Skeletal muscle tissue (tissue), 4 donors: ENCODE measurements around the gene ZFP36L1. TPM values are rescaled to one million over a fixed set of nuclear protein-coding genes. Genes with fewer than 3 reads are reported as not detected.
"Not testable (repeated sequence)": the region's sequence is repeated elsewhere in the genome, so short reads cannot be mapped to it uniquely, and the experiment has no call there.

ENCODE experiments used
- H3K27ac ChIP-seq: one replicate; pipeline ENCODE4 v1.7.0; 2013; ENCODE audit warnings: mild to moderate bottlenecking, low read depth, low read length, inconsistent platforms
- H3K27me3 ChIP-seq, 3 donors: one replicate each; pipeline ENCODE4 v1.7.0; 2013; ENCODE audit warnings: low read length in 3 of 3; ENCODE audit not compliant: control insufficient read depth in 3 of 3, insufficient read depth in 3 of 3
- H3K36me3 ChIP-seq, 3 donors: one replicate each; pipeline ENCODE4 v1.7.0; 2013; ENCODE audit warnings: low read length in 3 of 3; ENCODE audit not compliant: control insufficient read depth in 3 of 3, insufficient read depth in 3 of 3
- H3K4me1 ChIP-seq, 3 donors: one replicate each; pipeline ENCODE4 v1.7.0; 2013; ENCODE audit warnings: low read length in 3 of 3, mild to moderate bottlenecking in 3 of 3; ENCODE audit not compliant: control insufficient read depth in 3 of 3, insufficient read depth in 3 of 3
- H3K4me3 ChIP-seq, 3 donors: one replicate each; pipeline ENCODE4 v1.7.0; 2013; ENCODE audit warnings: low read length in 3 of 3
- H3K9ac ChIP-seq, 3 donors: one replicate each; pipeline ENCODE4 v1.7.0; 2013; ENCODE audit warnings: low read length in 3 of 3, mild to moderate bottlenecking in 3 of 3, moderate library complexity in 2 of 3, low read depth in 1 of 3
- H3K9me3 ChIP-seq, 3 donors: one replicate each; pipeline ENCODE4 v1.7.0; 2013; ENCODE audit warnings: low read length in 3 of 3; ENCODE audit not compliant: control insufficient read depth in 3 of 3
- total RNA-seq: library from RNA; depleted of rRNA; stranded (reverse); fragments of >200 nt; gene quantifications from one replicate; pipeline ENCODE4 v1.2.3, GENCODE V29; 2014
- donor health status: Osteomylitis.

Gene ZFP36L1
- total RNA-seq, 1 donor from 2014 or later: 27.7 TPM

DNA sequence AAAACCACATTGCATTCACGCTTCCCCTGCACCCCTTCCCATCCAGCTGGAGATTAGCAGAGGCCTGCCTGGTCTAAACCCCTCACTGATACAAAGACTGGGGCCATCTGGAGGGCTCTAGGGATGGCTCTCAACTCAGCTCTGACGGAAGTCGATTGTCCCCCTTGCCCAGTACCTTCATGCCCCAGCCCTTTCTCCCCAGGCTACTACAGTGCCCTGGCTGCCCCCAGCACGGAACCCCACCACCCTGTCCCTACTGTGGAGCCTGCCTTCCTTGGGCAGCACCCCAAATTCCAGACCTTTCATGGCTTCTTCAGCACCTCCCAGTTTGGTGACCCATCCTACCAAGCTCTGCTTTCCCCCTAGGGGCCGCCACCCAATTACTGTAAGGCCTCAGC lies 25.6 kb downstream of the ZFP36L1 start:
- H3K27ac ChIP-seq: no peak overlapping the region

DNA sequence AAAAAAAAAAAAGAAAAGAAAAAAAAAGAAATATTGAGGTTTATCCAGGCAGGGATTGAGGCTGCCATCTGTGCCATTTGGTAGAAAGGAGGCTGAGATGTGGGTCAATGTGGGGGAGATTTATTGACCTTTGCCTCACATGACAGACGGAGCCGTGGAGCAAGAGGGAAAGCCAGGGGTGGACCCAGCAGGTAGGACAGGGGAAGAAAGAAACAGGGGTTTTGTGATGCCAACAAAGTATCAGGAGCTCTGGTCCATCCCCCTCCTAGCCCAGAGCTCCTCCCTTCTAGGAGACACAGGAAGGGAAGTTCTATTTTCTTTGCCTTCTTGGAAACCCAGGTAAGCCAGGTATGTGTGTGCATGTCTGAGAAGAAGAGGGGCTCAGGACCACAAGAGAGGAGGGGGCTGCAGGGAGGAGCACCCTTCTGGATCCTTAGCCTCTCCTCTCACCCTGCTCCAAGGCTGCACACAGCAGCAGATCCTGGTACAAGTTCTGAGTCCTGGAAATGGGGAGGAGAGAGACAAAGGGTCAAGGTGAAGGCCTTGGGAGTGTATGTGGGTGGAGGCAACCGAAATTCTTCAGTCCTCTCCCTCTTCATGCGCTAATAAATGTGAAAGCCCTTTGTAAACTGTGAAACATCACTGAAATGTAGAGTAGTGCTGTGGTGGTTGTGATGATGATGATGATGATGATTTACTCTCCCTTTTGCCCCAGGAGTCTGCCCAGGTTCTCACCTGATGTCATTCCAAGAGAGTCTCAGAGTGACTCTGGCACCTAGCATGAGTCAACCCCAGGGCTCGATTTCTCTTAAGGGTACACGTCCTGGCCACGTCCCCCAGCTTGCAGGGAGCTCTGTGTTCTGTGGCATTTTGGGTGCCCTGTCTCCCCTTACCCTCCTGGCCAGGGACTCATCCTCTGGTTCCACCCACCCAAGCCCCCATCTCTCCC lies 26.3 kb downstream of the ZFP36L1 start:
- Histone ChIP-seq H3K27ac (no peak overlapping the region), H3K9me3 (no peaks in the 10 kb centered on the region), H3K4me1 (peaks cover 9 to 11% (median 11%) of the 10 kb centered on the region in 3 donors), H3K27me3 (no peaks in the 10 kb centered on the region), H3K36me3 (no peaks in the 10 kb centered on the region), H3K4me3 (no peak overlapping the region), H3K9ac (no peak overlapping the region)

More for the DNA sequence above, 25.6 kb downstream of the ZFP36L1 start:
- H3K9me3 ChIP-seq: no peaks in the 10 kb centered on the region
- no peak overlapping the region for H3K9ac ChIP-seq
- no peak overlapping the region for H3K4me3 ChIP-seq
- H3K27me3 ChIP-seq: no peaks in the 10 kb centered on the region
- peaks cover 9 to 10% (median 9%) of the 10 kb centered on the region in 3 donors for H3K4me1 ChIP-seq
- no peaks in the 10 kb centered on the region for H3K36me3 ChIP-seq

DNA sequence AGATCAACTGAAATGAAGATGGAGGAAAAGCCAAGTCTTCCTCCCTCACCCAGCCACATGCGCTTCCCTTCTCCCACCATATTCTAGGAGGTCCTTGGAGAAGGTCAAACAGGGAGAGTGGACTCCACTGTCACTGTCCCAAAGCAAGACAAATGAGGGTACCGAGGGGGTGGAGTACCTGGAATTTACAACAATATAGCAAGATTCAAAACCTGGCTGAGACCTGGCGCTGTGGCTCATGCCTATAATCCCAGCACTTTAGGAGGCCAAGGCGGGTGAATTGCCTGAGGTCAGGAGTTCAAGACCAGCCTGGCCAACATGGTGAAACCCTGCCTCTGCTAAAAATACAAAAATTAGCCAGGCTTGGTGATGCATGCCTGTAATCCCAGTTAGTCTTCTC lies 29.0 kb downstream of the ZFP36L1 start:
- H3K4me1 ChIP-seq: peaks cover 4 to 11% (median 11%) of the 10 kb centered on the region in 3 donors

DNA sequence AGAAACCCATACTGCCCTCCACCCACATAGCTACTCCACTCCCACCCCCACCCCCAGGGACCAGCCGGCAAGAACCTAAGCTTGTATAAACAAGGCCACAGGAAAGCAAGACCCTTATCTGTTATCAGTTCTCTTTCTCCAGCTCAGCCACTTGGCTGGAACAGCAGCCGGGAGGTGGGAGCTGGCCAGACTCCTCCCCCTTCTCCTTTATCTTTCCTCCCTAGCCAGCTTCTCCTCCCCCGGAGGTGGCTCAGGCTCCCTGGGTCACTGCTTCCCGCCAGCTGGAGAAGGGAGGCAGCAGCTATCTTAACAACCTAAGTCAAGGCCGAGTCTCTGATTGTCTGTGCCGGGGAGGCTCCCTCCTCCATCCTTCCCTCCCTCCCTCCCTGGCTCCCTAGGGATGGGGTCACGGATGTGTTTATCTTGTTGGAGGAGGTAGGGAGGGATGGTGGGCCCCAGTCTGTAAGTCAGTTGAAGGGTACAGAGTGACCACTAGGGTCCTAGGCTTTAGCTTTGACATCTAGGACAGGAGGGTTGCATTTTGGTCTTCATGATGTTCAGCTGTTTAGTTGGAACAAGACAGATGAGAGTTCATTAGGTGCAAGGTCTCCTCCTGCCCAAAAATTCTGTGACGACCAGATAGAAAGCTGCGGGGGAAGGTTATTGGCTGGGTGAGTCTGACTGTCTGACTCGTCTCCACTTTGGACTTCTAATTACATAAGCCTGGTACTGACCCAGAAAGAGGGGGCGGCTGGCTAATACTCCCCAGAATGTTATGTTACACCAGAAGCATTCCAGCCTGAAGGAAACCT lies 29.7 kb downstream of the ZFP36L1 start:
- H3K9me3 ChIP-seq: no peaks in the 10 kb centered on the region
- H3K27ac ChIP-seq: peak overlapping the region; percentile 64
- no peak overlapping the region for H3K9ac ChIP-seq
- no peaks in the 10 kb centered on the region for H3K36me3 ChIP-seq
- H3K4me1 ChIP-seq: peaks cover 9 to 16% (median 14%) of the 10 kb centered on the region in 3 donors
- no peaks in the 10 kb centered on the region for H3K27me3 ChIP-seq
- H3K4me3 ChIP-seq: no peak overlapping the region

More for the DNA sequence above, 29.0 kb downstream of the ZFP36L1 start:
- H3K36me3 ChIP-seq, H3K4me3 ChIP-seq, H3K9ac ChIP-seq, H3K9me3 ChIP-seq, H3K27me3 ChIP-seq: not testable (repeated sequence)
- H3K27ac ChIP-seq: peak overlapping the region; percentile 64

DNA sequence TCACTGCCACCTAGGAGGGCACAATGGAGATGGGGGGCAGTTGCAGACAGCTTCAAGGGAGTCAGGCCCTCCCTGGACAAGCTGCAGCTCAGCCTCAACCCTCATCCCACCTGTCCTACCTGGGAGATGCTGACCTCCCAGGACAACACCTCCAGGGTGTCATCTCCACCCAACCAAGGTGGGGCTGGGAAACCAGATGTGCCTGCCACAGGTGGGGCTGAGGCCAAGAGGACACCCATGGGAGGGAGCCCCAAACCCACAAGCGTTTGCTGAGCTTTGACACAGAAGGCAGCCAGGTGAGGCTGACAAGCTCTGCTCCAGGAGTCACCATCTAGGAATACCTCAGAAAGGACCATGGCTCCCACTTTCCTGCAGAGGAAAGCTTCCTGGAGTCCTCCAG lies 31.5 kb downstream of the ZFP36L1 start:
- H3K9me3 ChIP-seq: no peaks in the 10 kb centered on the region
- H3K27me3 ChIP-seq: no peaks in the 10 kb centered on the region
- H3K36me3 ChIP-seq: no peaks in the 10 kb centered on the region
- no peak overlapping the region for H3K27ac ChIP-seq
- peaks cover 26 to 32% (median 29%) of the 10 kb centered on the region in 3 donors for H3K4me1 ChIP-seq
- no peak overlapping the region for H3K9ac ChIP-seq
- H3K4me3 ChIP-seq: no peak overlapping the region

DNA sequence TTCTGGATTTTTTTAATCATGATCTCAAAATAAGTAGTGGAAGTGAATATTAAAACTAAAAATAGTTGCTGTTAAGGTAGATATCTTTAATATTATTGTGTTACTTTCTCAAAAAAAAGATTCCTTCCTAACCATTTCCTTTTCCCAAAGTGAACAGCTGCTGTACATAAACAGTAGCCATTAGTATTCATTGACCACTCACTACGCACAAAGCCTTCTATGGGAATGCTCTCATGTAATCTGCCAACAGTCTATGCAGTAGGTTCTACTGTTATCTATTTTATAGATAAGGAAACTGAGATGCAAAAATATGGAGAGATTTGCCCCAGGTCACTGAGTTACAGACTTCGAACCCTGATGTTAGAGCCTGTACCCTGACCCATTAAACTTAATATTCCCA lies 32.1 kb downstream of the ZFP36L1 start:
- Histone ChIP-seq H3K9ac (no peak overlapping the region), H3K4me3 (no peak overlapping the region), H3K4me1 (peaks cover 26 to 32% (median 31%) of the 10 kb centered on the region in 3 donors), H3K9me3 (no peaks in the 10 kb centered on the region), H3K27me3 (no peaks in the 10 kb centered on the region), H3K36me3 (no peaks in the 10 kb centered on the region), H3K27ac (no peak overlapping the region)

DNA sequence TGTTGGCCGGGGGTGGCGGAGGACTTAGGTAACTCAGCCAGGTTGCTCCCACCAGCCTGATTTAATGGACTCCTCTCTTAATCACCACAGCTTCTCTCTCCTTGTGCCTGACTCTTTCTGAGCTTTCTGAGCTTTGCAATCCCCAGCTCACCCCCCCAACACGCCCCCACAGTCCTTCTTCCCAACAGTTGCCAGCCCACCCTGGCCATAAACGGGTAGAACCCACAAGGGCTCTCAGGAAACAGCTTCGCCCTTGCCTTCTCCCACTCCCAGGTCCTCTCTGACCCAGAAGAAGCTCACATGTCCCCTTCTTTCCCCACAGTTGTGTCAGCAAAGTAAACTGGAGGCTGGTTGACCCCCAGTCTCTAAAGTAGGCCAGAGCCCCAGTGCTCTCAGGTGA lies 32.9 kb downstream of the ZFP36L1 start:
- H3K27me3 ChIP-seq: no peaks in the 10 kb centered on the region
- no peak overlapping the region for H3K27ac ChIP-seq
- no peak overlapping the region for H3K9ac ChIP-seq
- H3K4me1 ChIP-seq: peaks cover 26 to 32% (median 32%) of the 10 kb centered on the region in 3 donors
- no peaks in the 10 kb centered on the region for H3K9me3 ChIP-seq
- H3K36me3 ChIP-seq: no peaks in the 10 kb centered on the region
- H3K4me3 ChIP-seq: no peak overlapping the region

DNA sequence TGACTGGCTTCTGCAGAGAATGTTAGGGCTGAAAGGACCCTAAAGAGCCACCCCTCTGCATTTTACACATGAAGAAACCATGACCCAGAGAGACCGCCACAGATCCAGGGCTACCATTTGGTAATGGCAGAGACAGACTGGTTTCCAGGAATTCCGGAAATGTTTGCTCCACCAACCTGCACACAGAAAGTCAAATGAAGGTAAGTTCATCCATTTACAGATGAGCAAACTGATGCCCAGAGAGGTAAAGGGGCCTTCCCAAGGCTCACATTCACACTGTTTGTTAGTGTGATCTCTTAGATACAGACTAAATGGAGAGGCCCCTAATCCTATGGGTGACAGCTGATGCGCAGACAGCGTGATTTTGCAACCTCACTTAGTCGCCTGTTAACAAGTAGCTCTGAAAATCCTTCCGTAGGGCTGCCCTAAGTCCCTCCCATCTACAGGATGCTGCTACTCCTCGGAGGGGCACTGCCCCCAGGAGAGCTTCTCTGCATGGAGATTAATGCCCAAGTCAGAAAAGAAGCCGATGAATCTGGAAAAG lies 33.8 kb downstream of the ZFP36L1 start:
- peaks cover 26 to 35% (median 35%) of the 10 kb centered on the region in 3 donors for H3K4me1 ChIP-seq
- H3K9ac ChIP-seq: no peak overlapping the region
- H3K36me3 ChIP-seq: no peaks in the 10 kb centered on the region
- no peaks in the 10 kb centered on the region for H3K9me3 ChIP-seq
- no peak overlapping the region for H3K27ac ChIP-seq
- H3K4me3 ChIP-seq: no peak overlapping the region
- no peaks in the 10 kb centered on the region for H3K27me3 ChIP-seq

DNA sequence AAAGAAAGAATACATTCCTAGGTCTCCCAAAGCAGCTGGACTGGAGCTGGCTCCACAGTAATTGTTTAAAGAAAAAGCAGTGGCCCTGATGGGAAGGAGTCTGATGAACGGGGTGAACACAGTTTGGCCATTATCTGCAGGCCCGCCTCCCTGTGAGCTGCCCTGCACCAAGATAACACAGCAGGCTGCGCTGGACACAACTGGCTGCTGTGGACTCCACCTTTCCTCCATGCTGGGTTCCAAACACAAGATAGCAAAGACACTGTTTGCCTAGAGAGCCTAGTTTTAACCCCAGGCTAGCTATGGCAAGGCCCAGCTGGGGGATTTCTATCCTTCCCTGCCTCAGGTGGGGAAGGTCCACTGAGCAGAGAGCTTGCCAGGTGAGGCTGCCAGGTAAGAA lies 34.6 kb downstream of the ZFP36L1 start:
- no peak overlapping the region for H3K27ac ChIP-seq
- peaks cover 26 to 35% (median 33%) of the 10 kb centered on the region in 3 donors for H3K4me1 ChIP-seq

More for the DNA sequence above, 34.6 kb downstream of the ZFP36L1 start:
- Histone ChIP-seq H3K9ac (no peak overlapping the region), H3K4me3 (no peak overlapping the region), H3K9me3 (no peaks in the 10 kb centered on the region), H3K36me3 (no peaks in the 10 kb centered on the region), H3K27me3 (no peaks in the 10 kb centered on the region)
